K562 (cell line): ENCODE data around the gene KAZN. TPM values are rescaled to one million over a fixed set of nuclear protein-coding genes. Genes with fewer than 3 reads are reported as not detected.

ENCODE experiments used
- ETV1 ChIP-seq: fragments of 450-650 bp; conservative IDR thresholded peaks from 2 replicates; pipeline ENCODE4 v1.6.1; 2016; ENCODE audit warnings: missing genetic modification characterization, control low read depth, low read depth, missing compliant biosample characterization
- JUN ChIP-seq, 2 experiments: sonication (generic) in 1 of 2; formaldehyde crosslinking in 1 of 2; IDR thresholded peaks; 2 replicates each; pipeline versions ENCODE4 v1.6.1 to v1.8.0; 2012 to 2022; ENCODE audit warnings: borderline replicate concordance in 2 of 2, mild to moderate bottlenecking in 2 of 2, improper control_type of control experiment in 1 of 2, low read depth in 1 of 2, low read length in 1 of 2, missing genetic modification reagents in 1 of 2
- KDM1A ChIP-seq, 2 experiments: fragments of 450-650 bp; IDR thresholded peaks; 2 replicates each; pipeline ENCODE4 v1.6.1; 2016; ENCODE audit warnings: mild to moderate bottlenecking in 2 of 2
- L3MBTL2 ChIP-seq: fragments of 450-650 bp; IDR thresholded peaks from 2 replicates; pipeline ENCODE4 v1.6.1; 2016; ENCODE audit warnings: mild to moderate bottlenecking, moderate library complexity
- MYC ChIP-seq, 2 experiments: fragments of 250-450 bp in 1 of 2; sonication (Bioruptor Pico) in 1 of 2; IDR thresholded peaks; 2 replicates each; pipeline versions ENCODE4 v1.5.1 to v1.6.1; 2012 to 2021; ENCODE audit warnings: low read depth in 2 of 2, borderline replicate concordance in 1 of 2, improper control_type of control experiment in 1 of 2, low read length in 1 of 2, mild to moderate bottlenecking in 1 of 2, moderate library complexity in 1 of 2
- NR2C2 ChIP-seq, 2 experiments: fragments of 200-800 bp in 1 of 2; sonication (Bioruptor generic) in 1 of 2; sonication (generic) in 1 of 2; formaldehyde crosslinking in 1 of 2; IDR thresholded peaks; 2 replicates each; pipeline versions ENCODE4 v1.6.1 to v1.8.0; 2016 to 2022; ENCODE audit warnings: mild to moderate bottlenecking in 1 of 2, missing compliant biosample characterization in 1 of 2, missing genetic modification characterization in 1 of 2, missing genetic modification reagents in 1 of 2
- STAG1 ChIP-seq: sonication (generic); formaldehyde crosslinking; IDR thresholded peaks from 2 replicates; pipeline ENCODE4 v1.5.0; 2020; ENCODE audit warnings: missing genetic modification reagents, borderline replicate concordance
- polyA plus RNA-seq, 8 experiments: library from polyadenylated mRNA; depleted of rRNA in 4 of 8; stranded (reverse) in 5 of 8; unstranded in 3 of 8; fragments of >200 nt; fragmentation: Nextera tagmentation in 2 of 8; fragmentation: Illumina TruSeq in 1 of 8; extraction: Ambion mirVana in 2 of 8; extraction: Trizol in 1 of 8; gene quantifications; 2 replicates each; pipeline versions ENCODE4 v1.2.1 to v1.2.3, GENCODE V29; 2011 to 2014; ENCODE audit warnings: inconsistent platforms in 1 of 8, missing spikeins in 1 of 8
- total RNA-seq, 7 experiments: library from RNA; depleted of rRNA in 6 of 7; stranded (reverse); fragments of >200 nt in 6 of 7; fragmentation: Illumina TruSeq in 2 of 7; extraction: Trizol in 2 of 7; gene quantifications; 2 replicates each; pipeline versions ENCODE4 v1.2.1 to v1.2.3, GENCODE V29; 2011 to 2021; ENCODE audit warnings: low replicate concordance in 1 of 7
- TF ChIP-seq, protein P1 (sequence below): sonication (generic); formaldehyde crosslinking; IDR thresholded peaks from 2 replicates; pipeline ENCODE4 v1.8.0; 2022; ENCODE audit warnings: missing genetic modification reagents, mild to moderate bottlenecking, moderate library complexity, borderline replicate concordance
- TF ChIP-seq, protein P2 (sequence below), 2 experiments: fragments of 450-650 bp; formaldehyde crosslinking in 1 of 2; IDR thresholded peaks; 2 replicates each; pipeline versions ENCODE4 v1.4.0 to v1.6.1; 2014 to 2020; ENCODE audit warnings: mild to moderate bottlenecking in 2 of 2, borderline replicate concordance in 1 of 2, low read depth in 1 of 2
- TF ChIP-seq, protein P3 (sequence below): fragments of 200-800 bp; sonication (Bioruptor generic); IDR thresholded peaks from 2 replicates; pipeline ENCODE4 v1.6.1; 2017; ENCODE audit warnings: missing genetic modification characterization, missing compliant biosample characterization
- TF ChIP-seq, protein P4 (sequence below): fragments of 450-650 bp; formaldehyde crosslinking; IDR thresholded peaks from 2 replicates; pipeline ENCODE4 v1.4.0; 2020; ENCODE audit warnings: mild to moderate bottlenecking, moderate library complexity

The KAZN gene
- total and polyA plus RNA-seq, 9 of the 15 experiments (the other 6 are each of a cell fraction or from before 2014, with no cell fraction given) = 2.1 to 21.6 (median 5.4) TPM

DNA sequence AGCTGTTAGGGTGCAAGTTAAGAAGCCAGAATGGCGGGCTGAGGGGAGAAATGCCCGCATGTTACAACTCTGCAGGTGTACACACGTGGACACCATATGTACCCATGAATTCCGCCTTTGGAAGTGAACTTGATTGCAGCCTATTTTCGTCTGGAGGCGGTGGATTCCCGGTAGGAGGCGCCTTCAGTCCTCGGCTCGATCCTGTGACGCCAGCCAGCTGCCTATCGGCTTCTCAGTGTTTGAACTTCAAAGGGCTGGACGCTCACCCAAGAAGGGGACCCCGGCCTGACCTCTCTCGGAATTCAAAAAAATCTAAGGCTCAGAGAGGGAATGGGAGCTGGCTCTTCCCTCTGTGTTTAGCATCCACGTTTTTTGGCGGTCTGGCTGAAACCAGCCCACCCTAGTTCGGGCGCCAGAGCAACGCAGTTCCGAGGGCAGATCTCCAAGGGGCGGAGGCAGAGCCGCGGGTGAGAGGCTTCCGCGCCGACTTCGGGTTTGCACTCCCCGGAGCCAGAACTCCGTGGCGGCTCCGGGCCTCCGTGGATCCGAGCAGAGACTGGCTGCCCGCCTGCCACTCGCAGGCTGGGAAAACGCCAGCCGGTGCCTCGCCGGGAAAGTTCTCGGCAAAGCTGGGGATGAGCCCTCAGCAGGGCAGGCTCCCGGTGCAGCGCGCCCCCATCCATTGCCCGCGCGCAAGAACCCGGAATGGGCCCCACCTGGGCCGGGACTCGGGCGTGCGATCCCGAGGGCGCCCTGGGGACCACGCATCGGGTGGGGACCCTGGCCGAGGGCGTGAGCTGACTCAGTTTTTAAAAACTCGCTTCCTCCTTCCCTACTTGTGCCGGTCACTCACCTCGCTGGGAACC is 554.1 kb downstream of the KAZN start (continued):
- TF ChIP-seq, protein P1, sequence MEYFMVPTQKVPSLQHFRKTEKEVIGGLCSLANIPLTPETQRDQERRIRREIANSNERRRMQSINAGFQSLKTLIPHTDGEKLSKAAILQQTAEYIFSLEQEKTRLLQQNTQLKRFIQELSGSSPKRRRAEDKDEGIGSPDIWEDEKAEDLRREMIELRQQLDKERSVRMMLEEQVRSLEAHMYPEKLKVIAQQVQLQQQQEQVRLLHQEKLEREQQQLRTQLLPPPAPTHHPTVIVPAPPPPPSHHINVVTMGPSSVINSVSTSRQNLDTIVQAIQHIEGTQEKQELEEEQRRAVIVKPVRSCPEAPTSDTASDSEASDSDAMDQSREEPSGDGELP (CRISPR knock-in tag) = peak; percentile 82
- TF ChIP-seq ETV1 (tag) (no peak), MYC (IDR thresholded peaks at IDR 0.05; ENCODE audit: low read depth, low read length) (peak; percentile 58), MYC (CRISPR knock-in tag; IDR thresholded peaks at IDR 0.05; ENCODE audit: borderline replicate concordance, low read depth) (peak; percentile 26; the same call in 1 of the 2 replicates), NR2C2 (CRISPR knock-in tag; IDR thresholded peaks at IDR 0.05) (no peak), NR2C2 (tag; IDR thresholded peaks at IDR 0.05) (peak; percentile 31; the same call in 1 of the 2 replicates), STAG1 (CRISPR knock-in tag) (peak; percentile 25; the same call in 1 of the 2 replicates), L3MBTL2 (peak; percentile 56), JUN (IDR thresholded peaks at IDR 0.05; ENCODE audit: borderline replicate concordance, low read depth, low read length) (no peak), JUN (CRISPR knock-in tag; IDR thresholded peaks at IDR 0.05; ENCODE audit: borderline replicate concordance) (no peak), KDM1A (IDR thresholded peaks at IDR 0.05) (peak in 1 of 2 experiments; percentile 44; a peak in 2 of 4 replicates)
- TF ChIP-seq, protein P2, sequence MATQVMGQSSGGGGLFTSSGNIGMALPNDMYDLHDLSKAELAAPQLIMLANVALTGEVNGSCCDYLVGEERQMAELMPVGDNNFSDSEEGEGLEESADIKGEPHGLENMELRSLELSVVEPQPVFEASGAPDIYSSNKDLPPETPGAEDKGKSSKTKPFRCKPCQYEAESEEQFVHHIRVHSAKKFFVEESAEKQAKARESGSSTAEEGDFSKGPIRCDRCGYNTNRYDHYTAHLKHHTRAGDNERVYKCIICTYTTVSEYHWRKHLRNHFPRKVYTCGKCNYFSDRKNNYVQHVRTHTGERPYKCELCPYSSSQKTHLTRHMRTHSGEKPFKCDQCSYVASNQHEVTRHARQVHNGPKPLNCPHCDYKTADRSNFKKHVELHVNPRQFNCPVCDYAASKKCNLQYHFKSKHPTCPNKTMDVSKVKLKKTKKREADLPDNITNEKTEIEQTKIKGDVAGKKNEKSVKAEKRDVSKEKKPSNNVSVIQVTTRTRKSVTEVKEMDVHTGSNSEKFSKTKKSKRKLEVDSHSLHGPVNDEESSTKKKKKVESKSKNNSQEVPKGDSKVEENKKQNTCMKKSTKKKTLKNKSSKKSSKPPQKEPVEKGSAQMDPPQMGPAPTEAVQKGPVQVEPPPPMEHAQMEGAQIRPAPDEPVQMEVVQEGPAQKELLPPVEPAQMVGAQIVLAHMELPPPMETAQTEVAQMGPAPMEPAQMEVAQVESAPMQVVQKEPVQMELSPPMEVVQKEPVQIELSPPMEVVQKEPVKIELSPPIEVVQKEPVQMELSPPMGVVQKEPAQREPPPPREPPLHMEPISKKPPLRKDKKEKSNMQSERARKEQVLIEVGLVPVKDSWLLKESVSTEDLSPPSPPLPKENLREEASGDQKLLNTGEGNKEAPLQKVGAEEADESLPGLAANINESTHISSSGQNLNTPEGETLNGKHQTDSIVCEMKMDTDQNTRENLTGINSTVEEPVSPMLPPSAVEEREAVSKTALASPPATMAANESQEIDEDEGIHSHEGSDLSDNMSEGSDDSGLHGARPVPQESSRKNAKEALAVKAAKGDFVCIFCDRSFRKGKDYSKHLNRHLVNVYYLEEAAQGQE (IDR thresholded peaks at IDR 0.05; ENCODE audit: borderline replicate concordance) = peak; percentile 81
- TF ChIP-seq, protein P2 (CRISPR knock-in tag; IDR thresholded peaks at IDR 0.05; ENCODE audit: low read depth) = peak; percentile 63; the same call in 1 of the 2 replicates
- TF ChIP-seq, protein P3, sequence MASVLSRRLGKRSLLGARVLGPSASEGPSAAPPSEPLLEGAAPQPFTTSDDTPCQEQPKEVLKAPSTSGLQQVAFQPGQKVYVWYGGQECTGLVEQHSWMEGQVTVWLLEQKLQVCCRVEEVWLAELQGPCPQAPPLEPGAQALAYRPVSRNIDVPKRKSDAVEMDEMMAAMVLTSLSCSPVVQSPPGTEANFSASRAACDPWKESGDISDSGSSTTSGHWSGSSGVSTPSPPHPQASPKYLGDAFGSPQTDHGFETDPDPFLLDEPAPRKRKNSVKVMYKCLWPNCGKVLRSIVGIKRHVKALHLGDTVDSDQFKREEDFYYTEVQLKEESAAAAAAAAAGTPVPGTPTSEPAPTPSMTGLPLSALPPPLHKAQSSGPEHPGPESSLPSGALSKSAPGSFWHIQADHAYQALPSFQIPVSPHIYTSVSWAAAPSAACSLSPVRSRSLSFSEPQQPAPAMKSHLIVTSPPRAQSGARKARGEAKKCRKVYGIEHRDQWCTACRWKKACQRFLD (CRISPR knock-in tag) = no peak
- TF ChIP-seq, protein P4, sequence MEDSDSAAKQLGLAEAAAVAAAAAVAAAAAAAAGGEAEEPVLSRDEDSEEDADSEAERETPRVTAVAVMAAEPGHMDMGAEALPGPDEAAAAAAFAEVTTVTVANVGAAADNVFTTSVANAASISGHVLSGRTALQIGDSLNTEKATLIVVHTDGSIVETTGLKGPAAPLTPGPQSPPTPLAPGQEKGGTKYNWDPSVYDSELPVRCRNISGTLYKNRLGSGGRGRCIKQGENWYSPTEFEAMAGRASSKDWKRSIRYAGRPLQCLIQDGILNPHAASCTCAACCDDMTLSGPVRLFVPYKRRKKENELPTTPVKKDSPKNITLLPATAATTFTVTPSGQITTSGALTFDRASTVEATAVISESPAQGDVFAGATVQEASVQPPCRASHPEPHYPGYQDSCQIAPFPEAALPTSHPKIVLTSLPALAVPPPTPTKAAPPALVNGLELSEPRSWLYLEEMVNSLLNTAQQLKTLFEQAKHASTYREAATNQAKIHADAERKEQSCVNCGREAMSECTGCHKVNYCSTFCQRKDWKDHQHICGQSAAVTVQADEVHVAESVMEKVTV = peak; percentile 66; the same call in 1 of the 2 replicates
